SIG-M5 treated with dmso at 0.1 percent for 504 hours (cell line): ENCODE data around the gene TMEM59.
"Not testable (repeated sequence)": the region's sequence is repeated elsewhere in the genome, so short reads cannot be mapped to it uniquely, and the experiment has no call there.

Experiments
- DNase-seq: peaks from one replicate; lab custom pipeline; 2025; ENCODE audit not compliant: unreplicated experiment; lab: John Stamatoyannopoulos, UW

TMEM59 gene

DNA sequence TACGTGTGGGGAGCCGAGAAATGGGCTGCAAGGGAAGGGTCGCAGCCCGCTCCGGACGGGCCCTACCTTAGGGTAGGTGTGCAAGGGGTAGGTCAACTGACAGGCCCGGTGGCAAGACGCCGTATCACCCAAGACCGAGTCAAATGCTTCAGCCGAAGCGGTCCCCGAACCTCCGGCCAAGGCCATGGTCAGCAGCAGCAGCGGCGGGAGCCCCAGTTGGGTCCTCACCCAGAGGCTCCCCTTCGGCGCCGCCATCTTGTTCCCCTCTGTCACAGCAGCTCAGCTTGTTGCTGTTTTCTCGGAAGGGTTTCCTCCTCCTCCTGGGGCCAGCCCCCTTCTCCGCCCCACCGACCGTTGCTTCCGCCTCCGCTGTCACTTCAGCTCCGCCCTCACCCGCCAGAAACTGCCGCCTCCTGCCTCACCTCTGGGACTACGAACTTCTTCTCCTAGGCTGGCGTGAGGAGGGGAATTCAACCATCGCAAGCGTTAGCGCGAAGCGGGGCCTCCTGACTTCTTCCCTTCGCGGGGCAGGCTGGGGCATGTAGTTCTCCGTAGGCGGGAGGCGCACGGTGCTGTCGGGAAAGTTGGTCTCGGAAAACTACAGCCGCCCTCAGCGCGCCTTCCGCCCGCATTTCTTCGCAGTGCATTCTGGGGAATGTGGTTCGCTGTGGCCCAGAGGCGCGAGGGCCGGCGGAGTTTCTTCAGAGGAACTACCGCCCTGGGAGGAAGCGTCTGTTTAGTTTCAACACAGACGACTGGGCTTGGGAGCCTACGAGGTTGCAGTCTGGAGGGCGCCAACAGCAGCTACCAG is at the start of gene TMEM59, which contains the start of gene TCEANC2:
Gene TMEM59 (minus strand): TSS at position 271 of the 811 bp plus-strand sequence. CDS start 16 bp downstream, at position 255.
Gene TCEANC2 (plus strand): TSS at position 675 of the 811 bp plus-strand sequence. CDS start 815 bp downstream, outside the sequence.
- DNase-seq = peak; percentile 99

GRCh38 chr1:54100500-54100899 is 47.5 kb upstream of the TMEM59 start:
- DNase-seq = no peak

GRCh38 chr1:54099061-54099610 is 46.1 kb upstream of the TMEM59 start:
- DNase-seq = no peak

DNA sequence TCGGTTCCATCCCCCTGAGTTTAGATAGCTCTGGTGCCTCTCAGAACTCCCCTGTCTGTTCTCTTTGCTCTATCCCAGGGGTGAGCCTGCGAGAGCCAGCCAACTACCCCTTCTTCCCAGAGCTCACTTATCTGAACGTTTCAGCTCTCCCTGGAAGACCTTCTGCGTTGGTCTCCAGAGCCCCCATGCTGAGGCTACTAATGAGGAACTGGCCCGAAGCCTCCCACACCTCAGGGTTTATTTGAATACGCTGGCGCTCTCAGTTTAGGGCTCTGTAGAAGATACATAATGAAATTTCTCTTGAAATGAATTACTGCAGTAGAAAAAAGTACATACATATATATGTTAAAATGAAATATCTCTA is 43.9 kb upstream of the TMEM59 start:
- DNase-seq = no peak

GRCh38 chr1:54096227-54096876 is 43.3 kb upstream of the TMEM59 start:
- no peak for DNase-seq

- peak; percentile 13 for DNase-seq
These were observed 42.7 kb upstream of the TMEM59 start for GRCh38 chr1:54095546-54096226.

GRCh38 chr1:54094730-54095105 is 41.7 kb upstream of the TMEM59 start:
- DNase-seq = not testable (repeated sequence)

DNA sequence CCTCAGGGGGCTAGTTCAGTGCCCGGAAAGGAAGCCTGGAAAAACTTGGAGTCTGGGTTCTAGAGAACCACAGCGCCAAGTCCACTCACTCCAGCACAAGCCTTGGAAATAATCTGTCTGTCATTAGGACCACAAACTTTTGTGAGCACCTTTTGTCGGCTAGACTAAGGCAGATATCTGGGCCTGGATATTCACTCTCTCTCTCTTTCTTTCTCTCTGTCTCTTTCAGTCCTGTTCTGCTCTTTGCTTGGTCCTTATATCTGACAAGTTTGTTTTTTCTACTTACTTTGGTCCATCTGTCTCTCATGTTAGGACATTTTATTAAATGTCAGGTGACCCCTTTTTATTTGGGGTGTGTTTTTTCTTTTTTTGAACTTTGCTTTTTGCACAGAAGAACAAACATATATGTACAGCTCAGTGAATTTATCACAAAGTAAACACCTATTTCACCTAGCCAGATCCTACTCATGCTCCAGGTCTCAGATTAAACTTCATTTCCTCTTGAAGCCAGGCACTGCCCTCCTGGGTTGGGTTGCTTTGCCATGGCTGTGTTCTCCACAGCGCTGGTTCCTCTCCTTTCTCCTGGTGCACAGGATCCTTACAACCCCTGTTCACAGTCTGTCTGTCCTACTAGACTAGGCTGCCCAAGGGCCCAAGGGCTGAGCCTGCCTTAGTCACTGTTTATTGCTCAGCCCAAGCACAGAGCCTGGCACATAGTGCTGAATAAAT is 41.2 kb upstream of the TMEM59 start:
- no peak for DNase-seq

GRCh38 chr1:54091666-54092065 is 38.7 kb upstream of the TMEM59 start:
- no peak for DNase-seq

DNA sequence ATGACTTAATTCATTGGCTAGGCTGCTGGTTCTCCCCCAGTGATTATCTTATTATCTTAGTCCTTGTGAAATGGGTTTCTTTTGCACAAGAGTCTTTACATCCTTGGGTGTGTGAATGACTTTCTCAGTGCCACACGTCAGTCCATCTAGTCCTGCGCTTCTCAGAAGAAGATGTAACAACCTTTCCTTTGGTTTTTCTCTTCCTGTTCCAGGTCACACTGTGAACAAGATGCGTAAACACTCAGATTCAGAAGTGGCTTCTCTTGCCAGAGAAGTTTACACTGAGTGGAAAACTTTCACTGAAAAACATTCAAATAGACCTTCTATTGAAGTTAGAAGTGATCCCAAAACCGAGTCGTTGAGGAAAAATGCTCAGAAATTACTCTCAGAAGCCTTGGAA is 35.4 kb upstream of the TMEM59 start:
- DNase-seq = no peak

GRCh38 chr1:54086754-54087153 is 33.8 kb upstream of the TMEM59 start:
- no peak for DNase-seq

DNA sequence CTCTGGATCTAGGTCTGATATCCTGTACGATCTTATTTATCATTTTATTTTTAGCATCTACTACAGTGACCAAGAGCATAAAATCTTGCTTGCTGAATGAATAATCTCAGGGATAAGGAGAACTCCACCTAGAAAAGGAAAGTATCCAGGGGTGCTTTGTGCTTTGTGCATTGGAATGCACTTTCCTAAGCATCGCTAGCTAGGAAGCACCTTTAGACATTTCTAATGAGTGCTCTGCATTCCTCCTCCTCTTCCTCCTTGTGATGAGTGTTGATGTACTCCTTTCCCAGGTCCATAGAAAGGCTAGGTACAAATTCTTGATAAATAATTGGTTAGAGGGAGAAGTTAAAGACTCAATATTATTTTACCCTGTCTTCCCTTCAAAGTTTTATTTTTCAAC is 31.8 kb upstream of the TMEM59 start:
- DNase-seq = no peak

DNA sequence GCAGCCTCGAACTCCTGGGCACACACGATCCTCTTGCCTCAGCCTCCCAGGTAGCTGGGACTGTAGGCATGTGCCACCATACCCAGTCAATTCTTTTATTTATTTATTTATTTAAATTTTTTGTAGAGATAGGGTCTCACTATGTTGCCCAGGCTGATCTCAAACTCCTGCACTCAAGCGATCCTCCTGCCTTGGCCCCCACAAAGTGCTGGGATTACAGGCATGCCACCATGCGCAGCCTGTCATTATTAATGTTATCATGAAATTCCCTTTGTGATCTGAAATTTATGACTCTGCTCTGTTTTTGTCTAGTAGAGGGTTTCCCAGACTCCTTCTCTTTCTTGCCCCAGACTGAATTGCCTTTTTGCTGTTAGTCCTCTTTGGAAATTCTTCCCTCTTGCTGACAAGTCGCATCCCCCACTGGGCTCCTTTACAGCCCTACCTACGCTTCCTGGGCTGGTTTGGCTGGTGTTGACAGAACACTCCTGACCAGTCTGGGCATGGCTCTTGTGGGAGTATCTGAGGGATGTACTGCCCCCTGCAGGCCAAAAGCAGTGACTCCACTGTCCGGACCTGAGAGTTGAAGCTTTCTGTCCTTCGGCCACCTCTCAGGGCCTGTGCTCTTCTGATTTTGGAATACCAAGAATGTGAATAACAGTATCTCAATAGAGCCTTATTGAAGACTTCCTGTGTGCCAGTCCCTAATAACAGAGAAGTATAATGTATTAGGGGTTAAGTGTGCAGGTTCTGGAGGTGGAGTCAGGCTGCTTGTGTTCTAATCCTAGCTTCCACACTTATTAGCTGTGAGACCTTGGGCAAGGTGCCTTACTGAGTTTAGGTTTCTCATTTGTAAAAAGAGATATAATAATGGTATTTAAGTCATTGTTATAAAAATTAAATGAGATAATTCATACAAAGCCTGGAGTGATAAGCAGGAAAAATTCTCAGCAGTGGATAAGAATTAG is 28.6 kb upstream of the TMEM59 start:
- DNase-seq = peak; percentile 61

GRCh38 chr1:54080598-54081049 is 27.6 kb upstream of the TMEM59 start:
- DNase-seq = no peak

DNA sequence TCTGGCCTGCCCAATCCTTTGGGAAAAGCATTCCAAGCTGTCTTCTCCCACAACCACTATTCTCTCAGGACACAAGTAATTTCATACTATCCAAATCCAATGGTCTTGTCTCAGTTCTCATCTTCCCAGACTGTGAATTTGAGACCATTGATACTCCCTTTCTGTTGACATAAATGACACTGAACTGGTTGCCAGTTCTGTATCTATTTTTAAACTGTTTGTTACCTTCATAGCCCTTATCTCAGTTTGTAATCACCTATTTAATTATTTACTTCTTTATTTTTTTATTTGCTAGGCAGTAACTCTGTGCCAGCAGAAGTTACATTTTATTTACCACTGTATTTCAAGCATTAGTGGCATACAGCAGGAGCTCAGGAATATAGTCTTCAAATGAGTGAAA is 24.4 kb upstream of the TMEM59 start:
- DNase-seq = no peak

DNA sequence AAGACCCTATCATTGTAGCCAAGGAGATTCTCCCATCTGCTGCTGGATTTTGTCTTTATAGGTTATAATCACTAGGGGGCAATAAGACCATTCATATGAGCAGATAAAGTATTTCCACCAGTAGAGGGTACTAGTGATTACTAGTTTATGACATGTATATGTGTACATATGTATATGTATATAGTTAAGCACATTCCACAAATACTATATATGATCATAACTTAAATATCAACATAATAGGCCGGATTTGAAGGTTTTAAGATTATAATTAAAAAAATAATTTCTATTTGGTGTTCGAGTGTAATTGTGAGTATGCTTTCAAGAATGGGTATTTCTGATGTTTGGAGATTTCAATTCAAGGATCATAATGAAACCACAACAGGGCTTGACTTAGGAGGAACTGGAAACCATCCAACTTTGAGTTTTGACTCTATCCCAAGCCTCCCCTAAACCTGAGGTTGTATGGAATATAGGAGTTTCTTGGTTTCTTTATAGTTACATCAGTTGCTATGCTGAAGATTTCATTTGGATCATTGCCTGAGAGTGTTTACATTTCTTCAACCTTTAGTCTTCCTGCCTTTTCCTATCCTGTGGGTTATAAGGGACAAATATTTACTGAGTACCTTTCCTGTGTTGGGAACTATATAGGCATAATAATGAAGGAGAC is 17.3 kb upstream of the TMEM59 start:
- peak; percentile 67 for DNase-seq

GRCh38 chr1:54069791-54070170 is 16.8 kb upstream of the TMEM59 start:
- no peak for DNase-seq

- no peak for DNase-seq
These were observed 11.3 kb upstream of the TMEM59 start for GRCh38 chr1:54064299-54064698.

DNA sequence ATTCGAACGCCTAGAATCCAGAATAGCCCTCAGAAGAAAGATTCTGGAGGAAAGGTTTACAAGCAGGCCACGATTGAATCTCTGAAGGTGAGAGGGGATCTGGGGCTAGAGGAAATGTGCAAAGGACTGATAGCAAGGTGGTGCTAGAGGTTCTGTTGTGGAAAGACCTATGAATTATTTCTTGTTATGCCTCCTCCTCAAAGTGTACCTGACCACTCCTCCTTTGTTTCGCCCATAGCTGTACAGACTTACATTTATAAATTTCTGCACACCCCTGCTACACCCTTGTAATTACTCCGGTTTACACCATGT is 1.4 kb upstream of the TMEM59 start:
- DNase-seq = peak; percentile 6
